Measurements from ENCODE around the gene GPC5.

GPC5 gene

GRCh38 chr13:91785431-91786119 is 387.2 kb downstream of the GPC5 start:
- TF ChIP-seq EGR1 (IDR thresholded peaks at IDR 0.05) = no peak
- no peak for TF ChIP-seq EP300 (IDR thresholded peaks at IDR 0.05; ENCODE audit: borderline replicate concordance)
- TF ChIP-seq YY1 (IDR thresholded peaks at IDR 0.05; ENCODE audit: low read depth) = no peak
- no peak for TF ChIP-seq REST (IDR thresholded peaks at IDR 0.05; ENCODE audit: low read depth)
- TF ChIP-seq USF1 (IDR thresholded peaks at IDR 0.05) = no peak
- TF ChIP-seq RAD21 (IDR thresholded peaks at IDR 0.05; ENCODE audit: low read depth) = no peak
- no peak for TF ChIP-seq TAF1 (IDR thresholded peaks at IDR 0.05; ENCODE audit: low read depth)
- TF ChIP-seq CREB1 (IDR thresholded peaks at IDR 0.05; ENCODE audit: low read depth) = no peak
- TF ChIP-seq CEBPB (IDR thresholded peaks at IDR 0.05) = no peak
- no peak for TF ChIP-seq NFIC (IDR thresholded peaks at IDR 0.05)
- no peak for TF ChIP-seq TEAD4 (IDR thresholded peaks at IDR 0.05)
- no peak for TF ChIP-seq TCF12 (IDR thresholded peaks at IDR 0.05; ENCODE audit: low read depth)
- no peak for TF ChIP-seq MAX (IDR thresholded peaks at IDR 0.05)
- no peak for TF ChIP-seq ZBTB7A (IDR thresholded peaks at IDR 0.05; ENCODE audit: low read depth)
- TF ChIP-seq FOXM1 (IDR thresholded peaks at IDR 0.05; ENCODE audit: borderline replicate concordance, low read depth) = no peak

GRCh38 chr13:91792054-91792453 is 393.6 kb downstream of the GPC5 start:
- TF ChIP-seq EGR1 (IDR thresholded peaks at IDR 0.05) (no peak), FOXM1 (IDR thresholded peaks at IDR 0.05; ENCODE audit: borderline replicate concordance, low read depth) (no peak), YY1 (IDR thresholded peaks at IDR 0.05; ENCODE audit: low read depth) (no peak), USF1 (IDR thresholded peaks at IDR 0.05) (no peak), ZBTB7A (IDR thresholded peaks at IDR 0.05; ENCODE audit: low read depth) (no peak), TCF12 (IDR thresholded peaks at IDR 0.05; ENCODE audit: low read depth) (no peak), CEBPB (IDR thresholded peaks at IDR 0.05) (no peak), EP300 (IDR thresholded peaks at IDR 0.05; ENCODE audit: borderline replicate concordance) (no peak), CREB1 (IDR thresholded peaks at IDR 0.05; ENCODE audit: low read depth) (no peak), MAX (IDR thresholded peaks at IDR 0.05) (no peak), REST (IDR thresholded peaks at IDR 0.05; ENCODE audit: low read depth) (no peak), RAD21 (IDR thresholded peaks at IDR 0.05; ENCODE audit: low read depth) (no peak), NFIC (IDR thresholded peaks at IDR 0.05) (no peak), TAF1 (IDR thresholded peaks at IDR 0.05; ENCODE audit: low read depth) (no peak), TEAD4 (IDR thresholded peaks at IDR 0.05) (no peak)

- TF ChIP-seq YY1 (IDR thresholded peaks at IDR 0.05; ENCODE audit: low read depth) (no peak), TAF1 (IDR thresholded peaks at IDR 0.05; ENCODE audit: low read depth) (no peak), NFIC (IDR thresholded peaks at IDR 0.05) (no peak), TEAD4 (IDR thresholded peaks at IDR 0.05) (no peak), REST (IDR thresholded peaks at IDR 0.05; ENCODE audit: low read depth) (no peak), MAX (IDR thresholded peaks at IDR 0.05) (no peak), RAD21 (IDR thresholded peaks at IDR 0.05; ENCODE audit: low read depth) (no peak), CEBPB (IDR thresholded peaks at IDR 0.05) (no peak), TCF12 (IDR thresholded peaks at IDR 0.05; ENCODE audit: low read depth) (no peak), ZBTB7A (IDR thresholded peaks at IDR 0.05; ENCODE audit: low read depth) (no peak), USF1 (IDR thresholded peaks at IDR 0.05) (no peak), CREB1 (IDR thresholded peaks at IDR 0.05; ENCODE audit: low read depth) (no peak)
Measured at GRCh38 chr13:91797567-91797966, 399.1 kb downstream of the GPC5 start.
